NCI-H2196 treated with DMSO at 0.1 percent for 48 hours (cell line): ENCODE results near the gene PARPBP.
"Not testable (repeated sequence)": the region's sequence is repeated elsewhere in the genome, so short reads cannot be mapped to it uniquely, and the experiment has no call there.

Source experiments
- DNase-seq: peaks from one replicate; lab custom pipeline; 2025; ENCODE audit not compliant: unreplicated experiment; lab: John Stamatoyannopoulos, UW

PARPBP gene

DNA sequence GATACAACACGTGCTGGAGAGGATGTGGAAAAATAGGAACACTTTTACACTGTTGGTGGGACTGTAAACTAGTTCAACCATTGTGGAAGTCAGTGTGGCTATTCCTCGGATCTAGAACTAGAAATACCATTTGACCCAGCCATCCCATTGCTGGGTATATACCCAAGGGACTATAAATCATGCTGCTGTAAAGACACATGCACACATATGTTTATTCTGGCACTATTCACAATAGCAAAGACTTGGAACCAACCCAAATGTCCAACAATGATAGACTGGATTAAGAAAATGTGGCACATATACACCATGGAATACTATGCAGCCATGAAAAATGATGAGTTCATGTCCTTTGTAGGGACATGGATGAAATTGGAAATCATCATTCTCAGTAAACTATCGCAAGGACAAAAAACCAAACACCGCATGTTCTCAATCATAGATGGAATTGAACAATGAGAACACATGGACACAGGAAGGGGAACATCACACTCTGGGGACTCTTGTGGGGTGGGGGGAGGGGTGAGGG lies 27.1 kb downstream of the PARPBP start:
- not testable (repeated sequence) for DNase-seq

GRCh38 chr12:102155206-102155605 lies 35.2 kb downstream of the PARPBP start:
- DNase-seq = not testable (repeated sequence)

- no peak for DNase-seq
These were observed 43.4 kb downstream of the PARPBP start for GRCh38 chr12:102163383-102163782.

- DNase-seq = no peak
These were observed 48.0 kb downstream of the PARPBP start for GRCh38 chr12:102167821-102168604.

DNA sequence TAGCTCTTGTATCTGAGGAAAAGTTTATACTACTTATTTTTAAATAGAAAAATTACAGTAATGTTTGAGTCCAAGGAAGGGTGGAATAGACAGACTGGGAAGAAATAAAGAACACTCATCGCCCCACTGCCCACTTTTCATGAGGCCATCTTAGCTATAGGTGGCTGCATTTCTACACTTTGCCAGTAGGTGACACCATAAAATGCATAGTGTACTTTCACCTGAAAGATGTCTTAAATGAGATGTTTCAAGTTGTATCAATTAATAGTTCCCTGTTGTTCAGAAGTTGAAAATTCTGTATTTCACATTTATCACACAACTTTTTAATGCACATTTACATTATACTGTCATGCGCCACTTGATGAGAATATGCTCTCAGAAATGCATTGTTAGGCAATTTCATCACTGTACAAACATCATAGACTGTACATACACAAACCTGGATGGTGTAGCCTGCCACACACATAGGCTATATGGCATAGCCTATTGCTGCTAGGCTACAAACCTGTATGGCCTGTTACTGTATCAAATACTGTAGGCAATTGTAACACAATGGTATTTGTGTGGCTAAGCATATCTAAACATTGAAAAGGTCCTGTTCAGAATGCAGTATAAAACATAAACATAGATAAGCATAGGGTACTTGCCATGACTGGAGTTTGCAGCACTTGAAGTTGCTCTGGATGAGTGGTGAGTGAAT lies 50.1 kb downstream of the PARPBP start:
- DNase-seq = no peak

- no peak for DNase-seq
These were observed 52.0 kb downstream of the PARPBP start for GRCh38 chr12:102171951-102172350.

GRCh38 chr12:102172436-102172835 lies 52.5 kb downstream of the PARPBP start:
- no peak for DNase-seq

DNA sequence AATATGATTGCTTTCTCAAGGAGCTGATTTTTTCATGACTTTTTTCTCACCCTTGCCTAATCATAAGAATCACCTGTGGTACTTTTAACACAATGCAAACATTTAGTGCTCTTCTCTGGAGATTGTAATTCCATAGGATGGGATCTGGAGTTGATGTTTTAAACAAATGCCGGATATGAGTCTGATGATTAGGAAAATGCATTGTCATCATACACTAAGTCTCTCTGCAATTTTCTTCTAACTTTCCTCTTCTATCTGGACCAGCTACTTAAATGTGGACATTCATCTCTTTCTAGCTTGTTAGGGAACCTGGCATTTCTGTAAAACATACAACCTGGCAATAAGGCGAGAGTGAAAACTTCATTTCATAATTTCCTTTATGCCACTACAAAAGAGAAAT lies 54.1 kb downstream of the PARPBP start:
- no peak for DNase-seq

- DNase-seq = no peak
These were observed 54.8 kb downstream of the PARPBP start for GRCh38 chr12:102174761-102175160.

DNA sequence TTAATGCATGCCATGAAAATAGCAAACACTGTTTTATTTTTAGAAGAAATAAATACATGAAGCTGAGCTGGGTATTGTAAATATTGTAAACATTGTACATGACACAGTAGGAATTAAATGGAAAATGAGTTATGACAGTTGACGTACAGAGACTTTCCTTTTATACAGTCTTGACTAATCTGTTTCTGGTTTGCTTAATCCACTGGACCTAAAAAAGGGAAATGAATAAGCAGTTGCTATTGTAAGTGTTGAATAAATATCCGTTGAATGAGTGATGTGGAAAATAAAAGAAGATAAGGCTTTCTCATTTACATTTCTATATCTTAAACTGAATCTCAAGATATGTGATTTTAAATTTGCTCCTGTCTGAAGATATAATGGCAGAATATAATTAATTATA lies 62.7 kb downstream of the PARPBP start:
- no peak for DNase-seq

GRCh38 chr12:102195826-102196225 lies 75.8 kb downstream of the PARPBP start:
- DNase-seq = no peak

DNA sequence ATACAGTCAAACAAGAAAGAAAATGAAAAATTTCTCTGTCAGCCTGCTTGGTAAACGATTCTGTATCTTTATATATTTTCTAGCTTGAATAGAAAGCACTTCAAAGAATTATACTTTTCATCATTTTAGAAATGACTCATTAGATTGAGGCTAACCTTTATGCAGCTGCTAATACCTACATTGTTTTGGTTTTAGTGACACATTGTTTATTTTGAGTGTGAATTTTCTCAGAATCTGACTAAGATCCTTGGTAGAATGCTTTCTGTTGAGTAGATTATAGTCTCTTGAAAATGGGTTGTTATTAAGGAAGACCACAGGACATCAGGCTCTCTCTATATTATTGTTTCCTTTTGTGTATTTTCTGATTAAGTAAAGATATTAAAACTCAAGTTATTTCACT lies 77.8 kb downstream of the PARPBP start, which contains the start of gene PMCH:
PMCH (minus strand) TSS at position 45 of the 400 bp plus-strand sequence. CDS start 63 bp downstream, outside the sequence.
- DNase-seq = no peak

DNA sequence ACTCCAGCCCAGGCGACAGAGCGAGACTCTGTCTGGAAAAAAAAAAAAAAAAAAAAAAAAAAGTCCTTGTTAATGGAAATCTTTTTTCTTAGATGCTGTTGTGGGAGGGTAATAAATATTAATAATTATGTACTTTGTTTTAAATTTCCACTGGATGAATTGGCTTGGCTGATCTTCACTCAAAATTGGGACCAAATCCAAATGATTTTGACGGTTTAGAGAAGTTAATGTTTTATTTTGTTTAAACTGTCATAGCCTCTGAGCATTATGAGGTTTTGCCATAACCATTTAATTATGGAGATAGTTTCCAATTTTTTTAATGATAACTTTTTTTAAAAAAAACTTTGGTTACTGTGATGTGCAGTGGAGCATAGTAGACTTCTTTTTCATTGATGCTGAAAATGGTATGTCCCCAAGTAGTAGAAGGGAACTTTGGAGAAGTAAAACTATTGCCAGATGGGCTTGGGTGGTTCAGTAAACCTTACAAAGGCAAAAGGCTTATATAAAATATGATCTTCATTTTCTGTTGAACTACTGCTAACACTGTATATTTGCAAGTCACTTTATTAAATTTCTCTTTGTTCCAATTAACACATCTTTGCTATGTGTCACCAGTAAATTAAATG lies 81.6 kb downstream of the PARPBP start:
- no peak for DNase-seq

DNA sequence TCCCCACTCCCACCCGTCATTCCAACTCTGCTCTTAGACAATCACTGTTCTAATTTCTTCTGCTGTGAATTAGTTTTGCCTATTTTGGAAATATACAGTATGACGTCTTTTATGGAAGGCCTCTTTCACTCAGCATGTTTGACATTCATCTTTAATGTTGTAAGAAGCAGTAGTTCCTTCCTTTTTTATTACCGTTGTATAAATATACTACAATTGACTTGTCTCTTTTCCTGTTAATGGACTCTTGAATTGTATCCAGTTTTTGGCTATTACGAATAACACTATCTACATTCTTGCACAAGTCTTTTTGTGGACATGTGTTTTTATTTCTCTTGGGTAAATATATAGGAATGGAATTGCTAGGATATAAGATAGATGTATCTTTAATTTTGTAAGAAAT lies 82.6 kb downstream of the PARPBP start:
- DNase-seq = no peak

- DNase-seq = no peak
These were observed 84.0 kb downstream of the PARPBP start for GRCh38 chr12:102204025-102204424.

DNA sequence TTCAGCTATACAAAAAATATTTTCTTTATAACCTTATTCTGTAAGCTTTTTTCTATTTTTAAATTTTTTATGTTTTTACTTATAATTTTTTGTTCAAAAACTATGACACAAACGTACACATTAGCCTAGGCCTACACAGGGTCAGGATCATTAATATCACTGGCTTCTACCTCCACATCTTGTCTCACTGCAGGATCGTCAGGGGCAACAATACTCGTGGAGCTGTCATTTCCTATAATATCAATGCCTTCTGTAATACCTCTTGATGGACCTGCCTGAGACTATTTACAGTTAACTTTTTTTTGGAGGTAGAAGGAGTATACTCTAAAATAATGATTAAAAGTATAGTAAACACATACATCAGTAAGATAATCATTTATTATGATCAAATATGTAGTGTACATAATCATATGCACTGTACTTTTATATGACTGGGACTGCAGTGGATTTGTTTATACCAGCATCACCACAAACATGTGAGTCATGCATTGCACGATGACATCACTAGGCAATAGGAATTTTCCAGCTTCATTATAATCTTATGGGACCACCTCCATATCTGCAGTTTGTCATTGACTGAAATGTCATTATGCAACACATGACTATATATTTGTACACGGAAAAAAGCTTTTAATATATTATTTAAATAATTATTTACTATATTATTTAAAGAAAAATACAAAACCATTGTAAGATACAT lies 96.2 kb downstream of the PARPBP start:
- DNase-seq = no peak

GRCh38 chr12:102220736-102221135 lies 100.8 kb downstream of the PARPBP start:
- DNase-seq = no peak

DNA sequence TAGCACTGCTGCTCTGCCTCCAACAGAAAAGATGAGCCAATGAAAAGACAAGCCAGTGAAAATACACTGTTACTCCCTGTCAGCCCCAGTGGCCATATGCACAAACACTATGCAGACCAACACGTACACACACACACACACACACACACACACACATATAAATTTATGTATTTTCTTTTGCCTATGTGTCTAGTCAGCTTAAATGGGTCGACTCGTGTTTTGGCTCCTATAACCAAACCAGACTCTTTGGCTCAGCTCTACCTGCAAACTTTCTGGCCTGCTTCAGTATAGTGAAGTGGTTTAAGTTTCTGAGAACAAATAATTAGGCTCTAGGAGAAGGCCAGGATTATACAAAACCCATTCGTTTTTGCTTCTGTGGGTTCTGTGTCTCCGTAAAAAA lies 108.0 kb downstream of the PARPBP start:
- DNase-seq = no peak

DNA sequence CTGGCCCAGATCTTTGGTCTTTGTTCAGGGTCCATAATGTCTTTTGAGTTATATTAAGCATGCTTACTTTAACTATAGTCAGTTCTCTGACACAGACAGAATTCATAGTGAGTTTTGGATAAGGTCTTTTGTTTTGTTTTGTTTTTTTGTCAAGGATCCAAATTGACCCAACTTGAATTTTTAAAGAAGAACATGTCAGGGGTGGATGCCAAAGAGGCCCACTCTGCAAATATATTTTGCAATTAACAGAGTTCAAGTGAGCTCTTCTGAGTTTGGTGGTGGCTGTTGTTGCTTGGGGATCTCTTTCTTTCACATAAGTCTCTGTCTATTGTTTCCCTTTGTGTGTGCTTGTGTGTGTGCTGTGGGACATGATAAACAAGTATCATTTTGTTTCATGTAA lies 112.1 kb downstream of the PARPBP start:
- no peak for DNase-seq

DNA sequence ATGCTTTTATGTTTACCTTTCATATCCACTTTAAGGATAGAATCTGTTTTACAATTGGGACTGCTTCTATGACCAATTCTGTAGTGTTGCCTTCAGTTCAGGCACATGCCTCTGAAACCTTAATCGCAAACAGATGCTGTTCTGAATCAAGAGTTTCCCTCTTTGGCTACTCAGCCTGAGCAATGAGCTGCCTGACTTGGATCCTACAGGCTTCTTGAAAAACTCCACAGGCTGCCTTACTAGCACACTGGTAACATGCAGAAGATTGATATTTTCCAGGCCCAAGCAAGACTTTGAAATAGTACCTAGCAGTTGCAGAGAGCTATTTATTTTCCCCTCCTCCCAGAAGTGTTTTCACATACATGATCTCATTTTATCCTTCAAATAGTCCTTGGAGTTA lies 112.5 kb downstream of the PARPBP start:
- DNase-seq = no peak

DNA sequence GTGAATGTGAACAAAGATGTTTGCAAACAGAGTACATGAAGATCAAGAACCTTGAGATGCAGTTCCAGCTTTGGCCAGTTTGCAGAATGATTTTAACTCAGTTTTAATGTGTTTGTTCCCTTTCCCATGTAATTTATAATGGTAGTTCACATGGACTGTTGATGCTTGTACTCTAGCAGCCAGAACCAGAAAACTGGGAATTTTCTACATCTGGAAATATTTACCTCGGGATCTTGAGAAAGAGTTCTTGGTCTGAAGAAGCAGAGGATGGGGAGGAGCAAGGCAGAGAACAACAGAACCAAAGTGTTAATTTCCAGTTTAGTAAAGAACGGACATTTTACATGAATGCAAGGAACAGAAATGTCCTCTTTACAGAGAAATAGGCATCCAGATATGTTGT lies 114.6 kb downstream of the PARPBP start:
- DNase-seq = no peak
